GM12878 (cell line): ENCODE data around the gene PNLIPRP2. TPM values are rescaled to one million over a fixed set of nuclear protein-coding genes. Genes with fewer than 3 reads are reported as not detected.
A peak's percentile ranks its signal among the peaks of the same experiment; 100 is the strongest.

ENCODE experiments used
- ATAC-seq: fragments of 200-7000 bp; cut with Tn5 transposase; 3 replicates; pipeline ENCODE4 v1.9.1; 2020; ENCODE audit warnings: mild to moderate bottlenecking, moderate library complexity
- BruUV-seq: library from RNA; stranded (reverse); fragments of 400-500 nt; replicated peaks from 2 replicates; lab custom pipeline; 2021; lab: Mats Ljungman, UMichigan
- CTCF ChIA-PET: fragments of 300-600 bp; sonication (Branson Sonifier 250); formaldehyde crosslinking; extraction: SDS; loops from one replicate; lab custom pipeline; 2021; ENCODE audit warnings: inconsistent platforms; lab: Yijun Ruan, JAX
- POLR2A ChIA-PET: fragments of 350-600 bp; formaldehyde crosslinking; extraction: SDS; loops from one replicate; lab custom pipeline; 2021; ENCODE audit warnings: inconsistent platforms; lab: Charles Lee
- RAD21 ChIA-PET: fragments of 300-600 bp; sonication (Branson Sonifier 250); formaldehyde crosslinking; loops from one replicate; lab custom pipeline; 2023; ENCODE audit warnings: antibody characterized with exemption; ENCODE audit not compliant: unreplicated experiment; lab: Charles Lee
- SMC1A ChIA-PET: fragments of 300-600 bp; sonication (Branson Sonifier 250); formaldehyde crosslinking; loops from one replicate; lab custom pipeline; 2023; ENCODE audit not compliant: unreplicated experiment, uncharacterized antibody; lab: Charles Lee
- DNase-seq: peaks from one replicate; pipeline ENCODE4 v3.0.0-alpha.2; 2011; ENCODE audit warnings: low read depth, low spot score
- FAIRE-seq: peaks from 3 replicates; lab custom pipeline; 2011; peaks lifted over from hg19 to GRCh38; lab: Jason Lieb, UNC
- H2AFZ ChIP-seq: 2 replicates; pipeline ENCODE4 v1.6.0; 2011; ENCODE audit warnings: low read depth, low read length, control low read depth; ENCODE audit not compliant: control insufficient read depth
- H3K27ac ChIP-seq: 2 replicates; pipeline ENCODE4 v1.5.1; 2011; ENCODE audit warnings: control low read depth; ENCODE audit not compliant: control insufficient read depth, insufficient read depth
- H3K27me3 ChIP-seq, 2 experiments: replicated peaks in 1 of 2; 2 replicates each; pipeline versions ENCODE4 v1.6.0 to v1.6.1; 2011; ENCODE audit warnings: low read length in 1 of 2; ENCODE audit not compliant: control insufficient read depth in 2 of 2, insufficient read depth in 2 of 2
- H3K36me3 ChIP-seq, 2 experiments: 2 replicates each; pipeline ENCODE4 v1.5.1; 2011; ENCODE audit warnings: low read length in 1 of 2; ENCODE audit not compliant: control insufficient read depth in 2 of 2, insufficient read depth in 2 of 2
- H3K4me1 ChIP-seq: 2 replicates; pipeline ENCODE4 v1.6.1; 2011; ENCODE audit warnings: mild to moderate bottlenecking, low read length, moderate library complexity, mixed read lengths; ENCODE audit not compliant: control insufficient read depth, insufficient read depth
- H3K4me2 ChIP-seq: 2 replicates; pipeline ENCODE4 v1.6.0; 2011; ENCODE audit warnings: control low read depth; ENCODE audit not compliant: control insufficient read depth, insufficient read depth
- H3K4me3 ChIP-seq: fragments of 200-600 bp; sonication (generic); 2 replicates; pipeline ENCODE4 v1.5.1; 2016
- H3K79me2 ChIP-seq: 2 replicates; pipeline ENCODE4 v1.6.0; 2011; ENCODE audit warnings: low read length; ENCODE audit not compliant: control insufficient read depth, insufficient read depth
- H3K9ac ChIP-seq: 2 replicates; pipeline ENCODE4 v1.8.0; 2011; ENCODE audit warnings: low read length, control low read depth, mixed read lengths; ENCODE audit not compliant: control insufficient read depth, insufficient read depth
- H3K9me3 ChIP-seq: replicated peaks from 3 replicates; pipeline ENCODE4 v1.5.1; 2011; ENCODE audit warnings: mild to moderate bottlenecking, low read length; ENCODE audit not compliant: control insufficient read depth, insufficient read depth
- H4K20me1 ChIP-seq: 2 replicates; pipeline ENCODE4 v1.6.0; 2011; ENCODE audit not compliant: control insufficient read depth, insufficient read depth
- CHD4 ChIP-seq: fragments of 200-600 bp; sonication (generic); IDR thresholded peaks from 2 replicates; pipeline ENCODE4 v1.6.1; 2016; ENCODE audit warnings: mild to moderate bottlenecking
- RUNX3 ChIP-seq: IDR thresholded peaks from 2 replicates; pipeline ENCODE4 v1.6.1; 2012; ENCODE audit warnings: low read length, inconsistent platforms
- SUZ12 ChIP-seq: fragments of 200-600 bp; sonication (generic); IDR thresholded peaks from one replicate; pipeline ENCODE4 v1.6.1; 2018; ENCODE audit warnings: antibody characterized with exemption, mild to moderate bottlenecking; ENCODE audit not compliant: unreplicated experiment
- TCF7 ChIP-seq: IDR thresholded peaks from 2 replicates; pipeline ENCODE4 v1.6.1; 2014; ENCODE audit warnings: antibody characterized with exemption, borderline replicate concordance
- WGBS: methylation state at CpG from one replicate; pipeline ENCODE4 v1.1.6; 2016; ENCODE audit warnings: low lambda C conversion rate; ENCODE audit not compliant: insufficient replicate concordance, insufficient coverage; ENCODE audit errors: missing lambda C conversion rate; 5-methylcytosine and 5-hydroxymethylcytosine counted together
- in situ Hi-C: fragments of 300-500 bp; cut with MboI; formaldehyde crosslinking; loops from 9 replicates; pipeline ENCODE4 v1.14.3; 2018; ENCODE audit warnings: mixed read lengths
- intact Hi-C: fragments of 100-400 bp; cut with micrococcal nuclease; formaldehyde crosslinking; loops from one replicate; pipeline ENCODE4 v1.14.2; 2022; ENCODE audit not compliant: unreplicated experiment
- polyA plus RNA-seq, 11 experiments: library from polyadenylated mRNA; depleted of rRNA in 4 of 11; unstranded in 6 of 11; stranded (reverse) in 5 of 11; fragments of >200 nt; fragmentation: Nextera tagmentation in 4 of 11; fragmentation: Illumina TruSeq in 1 of 11; extraction: Ambion mirVana in 4 of 11; extraction: Trizol in 1 of 11; gene quantifications; 1 replicate in 1 of 11; 2 replicates in 10 of 11; pipeline versions ENCODE4 v1.2.1 to v1.2.3, GENCODE V29; 2011 to 2016; ENCODE audit warnings: inconsistent platforms in 2 of 11, missing spikeins in 2 of 11, low read depth in 1 of 11
- total RNA-seq, 4 experiments: library from RNA; depleted of rRNA in 3 of 4; stranded (reverse); fragments of >200 nt in 3 of 4; fragmentation: Illumina TruSeq in 1 of 4; extraction: Trizol in 1 of 4; gene quantifications; 2 replicates each; pipeline versions ENCODE4 v1.2.1 to v1.2.3, GENCODE V29; 2013 to 2021

Gene PNLIPRP2
- total and polyA plus RNA-seq, 10 of the 15 experiments (the other 5 are each of a cell fraction or from before 2014, with no cell fraction given): 0.33 TPM; not detected in 9

DNA sequence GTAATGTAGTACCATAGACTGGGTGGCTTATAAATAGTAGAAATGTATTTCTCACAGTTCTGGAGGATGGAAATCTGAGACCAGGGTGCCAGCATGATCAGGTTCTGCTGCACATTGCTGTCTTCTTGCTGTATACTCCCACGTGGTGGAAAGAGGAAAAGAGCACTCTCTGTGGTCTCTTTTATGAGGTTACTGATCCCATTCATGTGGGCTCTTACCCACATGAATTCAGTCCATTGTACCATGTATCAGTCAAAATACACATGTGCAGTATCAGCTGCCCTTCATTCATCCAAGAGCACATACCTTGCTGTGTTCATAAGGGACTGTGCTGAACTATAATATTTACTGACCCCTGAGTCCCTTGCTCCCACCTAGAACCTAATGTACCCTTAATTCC lies 17.1 kb downstream of the PNLIPRP2 start:
- BruUV-seq: no TSS peak
- 0% methylated on average over 1 of the region's 1 CpG for WGBS
- ATAC-seq: no peak; the same call in 2 of the 3 replicates

DNA sequence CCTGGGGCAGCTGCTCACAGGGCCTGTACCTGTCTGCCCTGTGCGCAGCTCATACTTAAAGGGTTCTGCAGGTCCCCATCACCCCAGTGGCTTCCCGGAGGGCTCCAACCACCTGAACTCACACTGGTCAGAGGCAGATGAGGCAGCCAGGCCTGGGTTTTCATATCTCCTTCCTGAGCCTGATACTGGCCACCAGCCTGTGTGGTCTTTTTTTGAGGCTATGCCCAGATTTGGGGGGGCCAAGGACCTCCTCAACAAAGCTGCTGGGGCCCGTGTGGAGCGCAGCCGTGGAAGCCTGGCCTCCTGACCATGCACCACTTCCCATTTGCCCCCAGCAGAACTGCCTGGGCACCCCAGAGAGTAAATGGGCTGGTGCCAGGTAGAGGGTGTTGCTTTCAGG lies 25.7 kb downstream of the PNLIPRP2 start:
- ChIA-PET POLR2A (no interaction called here), CTCF (no interaction called here), RAD21 (no interaction called here), SMC1A (no interaction called here)
- TF ChIP-seq CHD4 (no peak), TCF7 (no peak)
- H2AFZ ChIP-seq: no peak overlapping the region
- H3K36me3 ChIP-seq: no peaks in the 10 kb centered on the region
- no peak overlapping the region for H3K27ac ChIP-seq
- no peaks in the 10 kb centered on the region for H3K9me3 ChIP-seq
- no peak overlapping the region for H3K9ac ChIP-seq
- ATAC-seq (no peak), DNase-seq (no peak), FAIRE-seq (no peak)
- no peaks in the 10 kb centered on the region for H3K79me2 ChIP-seq
- in situ Hi-C loops: no loop called here
- no TSS peak for BruUV-seq
- no peak overlapping the region for H3K4me2 ChIP-seq
- no peaks in the 10 kb centered on the region; a peak in 1 of 4 replicates for H3K27me3 ChIP-seq
- no peaks in the 10 kb centered on the region for H4K20me1 ChIP-seq
- H3K4me1 ChIP-seq: no peaks in the 10 kb centered on the region
- intact Hi-C loops: no loop called here
- 59% methylated on average over 5 of the region's 5 CpGs for WGBS
- no peak overlapping the region for H3K4me3 ChIP-seq

More for the DNA sequence above, 17.1 kb downstream of the PNLIPRP2 start:
- no peaks in the 10 kb centered on the region for H3K27me3 ChIP-seq
- POLR2A ChIA-PET: no interaction called here
- intact Hi-C loops (no loop called here), in situ Hi-C loops (no loop called here)
- CTCF ChIA-PET: no interaction called here
- SMC1A ChIA-PET: interaction anchor here (0.6 kb wide), 1 partner anchor 209 kb away, joined by 3 read pairs; no protein-coding TSS in a partner anchor
- H3K36me3 ChIP-seq: no peaks in the 10 kb centered on the region
- FAIRE-seq (no peak), DNase-seq (no peak)
- H2AFZ ChIP-seq: no peak overlapping the region
- H3K4me2 ChIP-seq: no peak overlapping the region
- RAD21 ChIA-PET: no interaction called here
- H3K4me3 ChIP-seq: no peak overlapping the region
- no peaks in the 10 kb centered on the region for H3K9me3 ChIP-seq
- no peak overlapping the region for H3K27ac ChIP-seq
- no peaks in the 10 kb centered on the region for H3K79me2 ChIP-seq
- TF ChIP-seq RUNX3 (peak; percentile 23; the same call in 1 of the 2 replicates), SUZ12 (no peak)
- no peak overlapping the region for H3K9ac ChIP-seq
- no peaks in the 10 kb centered on the region for H3K4me1 ChIP-seq
- H4K20me1 ChIP-seq: no peaks in the 10 kb centered on the region
